ENCODE measurements around the gene UBE2C.

- TF ChIP-seq NFYB (CRISPR knock-in tag; conservative IDR thresholded peaks at IDR 0.05; ENCODE audit: low read depth): peak; percentile 98
- TF ChIP-seq CREB1 (CRISPR knock-in tag; IDR thresholded peaks at IDR 0.05): no peak
- no peak for TF ChIP-seq ATF3 (CRISPR knock-in tag; conservative IDR thresholded peaks at IDR 0.05)
- TF ChIP-seq CTCF (IDR thresholded peaks at IDR 0.05): no peak
- no peak for TF ChIP-seq SMAD4 (CRISPR knock-in tag; IDR thresholded peaks at IDR 0.05)
- 0 out of 2 replicates have a peak, but pooled peaks have one; percentile 55 for TF ChIP-seq NR2C2 (CRISPR knock-in tag; IDR thresholded peaks at IDR 0.05)
- no peak for TF ChIP-seq ELF4 (CRISPR knock-in tag; IDR thresholded peaks at IDR 0.05; ENCODE audit: low read depth)
- no peak for TF ChIP-seq NFE2L1 (CRISPR knock-in tag; IDR thresholded peaks at IDR 0.05)
- TF ChIP-seq STAT6 (CRISPR knock-in tag; conservative IDR thresholded peaks at IDR 0.05; ENCODE audit: low read depth): no peak
- TF ChIP-seq USF2 (CRISPR knock-in tag; IDR thresholded peaks at IDR 0.05): no peak
- no peak for TF ChIP-seq PRDM15 (CRISPR knock-in tag; IDR thresholded peaks at IDR 0.05)
- TF ChIP-seq E2F1 (CRISPR knock-in tag; IDR thresholded peaks at IDR 0.05): no peak
These were observed 44.9 kb downstream of the UBE2C start, which contains the start of the genes ACOT8 and ZSWIM3 for GRCh38 chr20:45857114-45857881.
